AG09319 (cell line): ENCODE measurements around the gene LINGO3.

Experiments used
- DNase-seq: peaks from one replicate; pipeline ENCODE4 v3.0.0-alpha.2; 2010; ENCODE audit warnings: low read depth; ENCODE audit errors: extremely low read depth
- TF ChIP-seq, protein P1 (sequence below): IDR thresholded peaks from 2 replicates; pipeline ENCODE4 v1.5.1; 2011; ENCODE audit warnings: low read depth, mild to moderate bottlenecking, inconsistent platforms, low read length, moderate library complexity

The LINGO3 gene

DNA sequence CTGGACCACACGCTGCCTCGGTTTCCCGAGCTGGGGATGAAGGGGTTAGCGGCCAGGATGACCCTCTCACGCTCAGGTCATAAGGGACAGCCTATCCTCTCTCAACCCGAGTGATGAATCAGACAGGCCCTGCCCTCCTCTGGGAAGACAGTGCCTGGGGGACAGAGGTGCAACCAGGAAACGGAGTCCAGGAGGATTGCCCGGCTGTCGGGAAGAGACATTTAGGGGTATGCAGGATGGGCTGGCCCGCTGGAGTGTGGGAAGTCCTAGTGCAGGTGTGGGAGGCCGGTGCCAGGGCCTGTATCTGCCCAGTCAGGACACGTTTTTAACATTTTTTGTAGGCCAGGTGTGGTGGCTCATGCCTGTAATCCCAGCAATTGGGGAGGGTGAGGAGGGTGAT, 12.1 kb upstream of the LINGO3 start:
- TF ChIP-seq, protein P1, sequence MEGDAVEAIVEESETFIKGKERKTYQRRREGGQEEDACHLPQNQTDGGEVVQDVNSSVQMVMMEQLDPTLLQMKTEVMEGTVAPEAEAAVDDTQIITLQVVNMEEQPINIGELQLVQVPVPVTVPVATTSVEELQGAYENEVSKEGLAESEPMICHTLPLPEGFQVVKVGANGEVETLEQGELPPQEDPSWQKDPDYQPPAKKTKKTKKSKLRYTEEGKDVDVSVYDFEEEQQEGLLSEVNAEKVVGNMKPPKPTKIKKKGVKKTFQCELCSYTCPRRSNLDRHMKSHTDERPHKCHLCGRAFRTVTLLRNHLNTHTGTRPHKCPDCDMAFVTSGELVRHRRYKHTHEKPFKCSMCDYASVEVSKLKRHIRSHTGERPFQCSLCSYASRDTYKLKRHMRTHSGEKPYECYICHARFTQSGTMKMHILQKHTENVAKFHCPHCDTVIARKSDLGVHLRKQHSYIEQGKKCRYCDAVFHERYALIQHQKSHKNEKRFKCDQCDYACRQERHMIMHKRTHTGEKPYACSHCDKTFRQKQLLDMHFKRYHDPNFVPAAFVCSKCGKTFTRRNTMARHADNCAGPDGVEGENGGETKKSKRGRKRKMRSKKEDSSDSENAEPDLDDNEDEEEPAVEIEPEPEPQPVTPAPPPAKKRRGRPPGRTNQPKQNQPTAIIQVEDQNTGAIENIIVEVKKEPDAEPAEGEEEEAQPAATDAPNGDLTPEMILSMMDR: no peak

GRCh38 chr19:2319551-2319950, 11.6 kb upstream of the LINGO3 start:
- TF ChIP-seq, protein P1: no peak
- DNase-seq: no peak

More for the DNA sequence above, 12.1 kb upstream of the LINGO3 start:
- no peak for DNase-seq

- DNase-seq: no peak
- TF ChIP-seq, protein P1: no peak
These were observed 11.0 kb upstream of the LINGO3 start for GRCh38 chr19:2318923-2319322.

GRCh38 chr19:2317756-2318155, 9.8 kb upstream of the LINGO3 start:
- TF ChIP-seq, protein P1: no peak
- no peak for DNase-seq

DNA sequence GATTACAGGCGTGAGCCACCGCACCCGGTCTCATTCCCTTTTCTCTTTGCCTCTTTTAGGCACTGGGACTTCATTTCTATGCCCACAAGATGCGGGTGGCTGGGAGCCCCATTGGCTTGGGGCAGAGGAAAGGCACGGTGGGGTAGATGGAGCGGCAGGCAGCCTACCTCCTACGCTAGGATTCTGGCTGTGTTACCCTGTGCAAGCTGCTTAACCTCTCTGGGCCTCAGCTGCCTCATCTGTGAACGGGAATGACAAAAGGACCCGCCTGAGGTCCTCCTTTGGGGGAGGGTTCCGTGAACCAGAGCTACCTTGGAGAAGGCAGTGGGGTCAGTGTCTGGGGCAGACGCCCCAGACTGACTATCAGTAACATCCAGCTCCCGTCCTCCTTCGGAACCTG, 9.3 kb upstream of the LINGO3 start:
- DNase-seq: no peak
- TF ChIP-seq, protein P1: no peak

- TF ChIP-seq, protein P1: peak; percentile 57
- DNase-seq: no peak
These were observed 7.9 kb upstream of the LINGO3 start for GRCh38 chr19:2315818-2316353.

DNA sequence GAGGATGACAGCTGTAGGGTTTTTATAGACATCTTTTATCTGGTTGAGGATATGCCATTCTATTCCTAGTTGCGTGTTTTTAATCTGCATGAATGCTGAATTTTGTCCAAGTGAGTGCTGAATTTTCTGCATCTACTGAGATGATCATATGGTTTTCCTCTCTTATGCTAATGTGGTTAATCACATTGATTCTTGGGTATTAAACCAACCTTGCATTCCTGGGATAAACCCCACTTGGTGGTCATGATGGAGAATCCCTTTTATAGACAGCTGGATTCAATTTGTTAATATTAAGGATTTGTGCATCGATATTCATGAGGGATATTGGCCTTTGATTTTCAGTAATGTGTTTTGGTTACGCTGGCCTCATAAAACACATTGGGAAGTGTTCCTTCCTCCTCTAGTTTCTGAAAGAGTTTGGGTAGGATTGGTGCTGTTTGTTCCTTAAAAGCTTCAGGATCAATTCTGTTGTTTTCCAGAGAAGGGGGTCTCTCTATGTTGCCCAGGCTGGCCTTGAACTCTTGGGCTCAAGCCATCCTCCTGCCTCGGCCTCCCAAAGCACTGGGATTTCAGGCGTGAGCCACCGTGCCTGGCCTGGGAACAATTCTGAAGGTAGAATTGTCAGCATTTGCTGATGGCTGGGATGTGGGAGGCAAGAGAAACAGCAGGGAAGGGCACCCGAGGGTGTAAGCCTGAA, 7.3 kb upstream of the LINGO3 start:
- TF ChIP-seq, protein P1: no peak
- DNase-seq: no peak
